HuH-7 (cell line): ENCODE results near the gene DUSP1.

ENCODE experiments used
- DNase-seq: peaks from one replicate; pipeline ENCODE4 v3.0.0; 2011; ENCODE audit warnings: low spot score

DUSP1 gene

DNA sequence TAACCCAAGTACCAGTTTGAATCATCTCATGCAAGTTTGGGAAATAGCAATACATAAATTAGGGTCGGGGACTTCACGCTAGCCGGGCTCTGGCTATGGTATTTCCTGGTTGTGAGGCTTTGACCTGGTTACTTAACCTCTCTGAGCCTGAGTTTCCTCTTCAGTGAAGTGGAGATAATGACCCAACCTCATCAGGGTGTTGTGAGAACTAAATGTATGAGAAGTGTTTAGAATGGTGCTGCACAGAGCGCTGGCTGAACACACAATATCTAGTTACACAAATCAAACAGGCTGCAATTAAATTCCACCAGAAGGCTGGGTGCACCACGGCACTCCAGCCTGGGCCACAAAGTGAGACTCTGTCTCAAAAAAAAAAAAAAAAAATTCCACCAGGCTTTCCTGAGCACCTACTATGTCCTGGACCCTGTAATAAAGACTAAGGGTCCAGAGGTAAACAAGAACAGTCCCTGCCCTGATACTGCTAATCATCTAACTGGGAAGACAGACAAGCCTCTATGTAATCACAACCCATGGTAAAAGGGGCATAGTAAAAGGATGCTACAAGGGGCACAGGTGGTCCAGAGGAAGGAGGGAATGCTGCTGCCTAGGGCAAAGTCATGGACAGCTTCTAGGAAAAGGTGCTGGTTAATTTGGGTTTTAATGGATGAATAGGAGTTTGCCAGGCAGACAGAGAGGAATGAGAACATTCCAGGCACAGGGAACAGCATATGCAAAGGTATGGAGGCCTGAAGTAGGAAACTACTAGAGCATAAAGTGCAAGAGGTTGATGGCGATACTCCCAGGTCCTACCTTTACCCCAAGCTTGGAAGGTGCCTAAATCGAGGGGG lies 27.7 kb downstream of the DUSP1 start:
- no peak for DNase-seq

DNA sequence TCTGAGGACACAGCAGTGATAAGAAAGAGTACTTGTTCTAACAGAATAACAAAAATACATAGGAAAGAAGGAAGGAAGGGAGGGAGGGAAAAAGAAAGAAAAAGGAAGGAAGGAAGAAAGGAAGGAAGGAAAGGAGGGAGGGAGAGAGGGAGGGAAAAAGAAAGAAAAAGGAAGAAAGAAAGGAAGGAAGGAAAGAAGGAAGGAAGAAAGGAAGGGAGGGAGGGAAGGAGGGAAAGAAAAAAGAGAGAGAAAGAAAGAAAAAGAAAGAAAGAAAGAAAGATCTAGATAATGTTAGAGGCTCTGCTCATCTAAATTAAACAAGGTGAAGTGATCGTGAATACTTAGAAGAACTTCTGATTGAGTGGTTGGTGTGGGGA lies 29.8 kb downstream of the DUSP1 start:
- no peak for DNase-seq

DNA sequence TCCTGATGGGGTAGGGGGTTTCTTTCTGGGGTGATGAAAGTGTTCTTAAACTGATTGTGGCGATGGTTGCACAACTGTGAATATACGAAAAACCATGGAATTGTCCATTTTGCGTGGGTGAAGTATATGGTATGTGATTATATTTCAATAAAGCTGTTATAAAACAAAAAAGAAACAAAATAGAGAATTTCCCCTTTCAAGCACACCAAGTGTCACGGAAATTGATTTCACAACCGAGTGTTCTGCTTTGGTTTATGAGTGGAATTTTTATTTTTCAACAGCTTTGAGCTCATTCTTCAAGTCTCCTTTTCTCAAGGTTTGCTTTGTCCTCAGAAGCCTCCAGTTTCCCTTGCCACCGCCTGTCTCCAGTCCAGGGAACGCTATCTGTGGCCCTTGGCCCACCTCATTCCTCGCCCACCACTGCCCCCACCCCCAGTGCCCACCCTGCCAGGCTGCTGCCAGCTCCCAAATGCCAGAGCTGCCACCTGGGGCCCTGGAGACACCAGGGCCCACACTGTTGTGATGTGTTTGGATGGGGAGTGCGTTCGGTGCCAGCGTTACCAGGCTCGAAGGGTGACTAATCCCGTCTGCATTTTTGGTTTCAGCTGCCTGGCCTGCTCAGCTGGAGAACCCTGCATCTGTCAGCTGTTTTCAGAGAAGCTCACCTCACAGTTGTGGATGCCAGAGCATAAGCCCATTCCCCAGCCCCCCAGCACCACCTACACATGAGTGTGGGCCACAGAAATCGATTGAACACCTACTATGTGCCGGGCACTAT lies 30.4 kb downstream of the DUSP1 start:
- DNase-seq, result no peak

DNA sequence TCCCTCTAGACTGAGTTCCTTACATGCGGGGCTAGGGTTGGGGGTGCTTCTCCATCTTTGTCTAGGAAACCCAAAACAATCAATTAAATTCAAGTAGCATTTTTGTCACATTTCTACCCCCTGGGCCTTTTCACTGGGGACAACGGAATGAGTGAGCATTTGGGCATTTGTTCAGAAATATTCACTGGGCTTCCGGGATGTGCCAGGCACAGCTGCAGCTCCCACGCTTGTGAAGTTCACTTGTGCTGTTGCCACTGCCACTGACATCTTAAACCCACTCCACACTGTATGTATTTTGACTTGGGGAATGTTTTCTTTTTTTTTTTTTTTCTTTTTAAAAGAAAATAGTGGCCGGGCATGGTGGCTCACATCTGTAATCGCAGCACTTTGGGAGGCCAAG lies 31.6 kb downstream of the DUSP1 start:
- no peak for DNase-seq

DNA sequence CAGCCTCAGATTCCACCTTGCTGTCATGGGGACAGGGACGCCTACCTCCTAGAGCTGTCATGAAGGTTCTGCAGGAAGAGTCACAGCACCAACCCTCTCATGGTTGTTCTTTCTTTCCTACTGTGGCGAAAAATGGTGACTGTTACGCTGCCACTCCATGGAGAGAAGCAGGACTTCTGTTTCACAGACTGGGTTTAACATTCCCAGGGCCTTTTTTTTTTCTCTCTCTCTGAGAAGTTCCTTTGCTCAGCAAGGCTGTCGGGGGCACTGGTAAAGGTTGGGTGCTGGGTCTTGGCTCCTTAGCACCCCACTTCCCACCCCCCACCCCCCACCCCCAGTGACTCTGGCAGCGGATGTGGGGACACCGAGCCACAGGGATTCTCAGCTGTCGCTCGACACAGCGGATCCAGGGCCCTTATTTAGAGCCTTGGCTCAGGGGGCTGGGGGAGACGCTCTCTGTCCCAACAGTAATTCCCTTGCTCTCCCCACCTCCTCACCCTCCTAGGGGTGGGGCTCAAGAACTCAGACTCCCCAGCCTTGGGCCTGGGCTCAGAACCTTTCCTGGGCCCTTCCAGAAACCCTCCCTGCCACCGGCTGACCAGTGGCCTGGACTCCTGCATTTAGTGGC lies 34.4 kb downstream of the DUSP1 start:
- DNase-seq, result no peak

DNA sequence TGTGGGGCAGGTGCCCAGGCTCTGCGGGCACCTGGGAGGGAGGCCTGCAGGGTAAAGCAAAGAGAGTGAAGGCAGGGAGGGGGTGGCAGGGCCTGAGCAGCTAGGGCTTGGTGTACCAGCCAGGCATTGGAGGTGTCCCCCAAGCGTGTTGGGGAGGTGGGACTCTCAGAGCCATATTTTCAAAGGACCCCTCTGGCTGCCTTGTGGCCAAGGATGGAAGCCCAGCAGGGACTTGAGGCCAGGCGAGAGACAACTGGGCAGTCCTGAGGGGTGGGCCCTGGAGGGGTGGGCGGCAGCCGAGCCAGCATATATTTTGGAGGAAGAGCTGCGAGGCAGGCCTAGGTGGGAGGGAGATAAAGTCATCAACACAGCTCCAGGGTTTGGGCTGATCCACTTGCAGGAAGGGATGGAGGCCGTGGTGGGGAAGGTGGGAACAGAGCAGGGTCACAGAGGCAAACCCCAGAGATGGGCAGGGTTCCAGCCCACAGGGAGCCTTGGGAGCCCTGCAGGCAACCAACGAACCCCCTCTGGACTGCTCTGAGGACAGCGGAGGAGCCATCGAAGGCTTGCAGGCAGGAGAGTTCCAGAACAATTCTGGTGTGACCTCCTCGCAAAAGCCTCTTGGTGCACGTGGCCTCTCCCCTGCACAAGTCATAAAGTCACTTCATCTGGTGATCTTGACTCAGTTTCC lies 35.7 kb downstream of the DUSP1 start:
- no peak for DNase-seq

DNA sequence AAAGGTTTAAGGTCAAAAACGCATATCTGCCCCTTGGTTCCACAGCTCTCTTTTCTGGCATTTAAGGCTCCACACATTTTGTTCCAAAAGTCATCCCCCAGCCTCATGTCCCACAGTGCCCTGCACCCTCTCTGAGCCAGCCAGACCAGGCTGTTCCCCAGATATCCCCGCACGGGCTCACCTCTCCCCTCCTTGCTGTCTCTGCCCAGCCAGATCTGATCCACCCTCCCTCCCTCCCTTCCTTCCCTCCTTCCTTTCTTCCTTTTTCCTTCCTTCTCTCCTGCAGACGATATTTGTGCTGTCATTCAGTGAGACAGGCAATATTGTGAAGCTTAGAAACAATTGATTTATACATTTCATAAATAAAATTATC lies 37.0 kb downstream of the DUSP1 start:
- no peak for DNase-seq

DNA sequence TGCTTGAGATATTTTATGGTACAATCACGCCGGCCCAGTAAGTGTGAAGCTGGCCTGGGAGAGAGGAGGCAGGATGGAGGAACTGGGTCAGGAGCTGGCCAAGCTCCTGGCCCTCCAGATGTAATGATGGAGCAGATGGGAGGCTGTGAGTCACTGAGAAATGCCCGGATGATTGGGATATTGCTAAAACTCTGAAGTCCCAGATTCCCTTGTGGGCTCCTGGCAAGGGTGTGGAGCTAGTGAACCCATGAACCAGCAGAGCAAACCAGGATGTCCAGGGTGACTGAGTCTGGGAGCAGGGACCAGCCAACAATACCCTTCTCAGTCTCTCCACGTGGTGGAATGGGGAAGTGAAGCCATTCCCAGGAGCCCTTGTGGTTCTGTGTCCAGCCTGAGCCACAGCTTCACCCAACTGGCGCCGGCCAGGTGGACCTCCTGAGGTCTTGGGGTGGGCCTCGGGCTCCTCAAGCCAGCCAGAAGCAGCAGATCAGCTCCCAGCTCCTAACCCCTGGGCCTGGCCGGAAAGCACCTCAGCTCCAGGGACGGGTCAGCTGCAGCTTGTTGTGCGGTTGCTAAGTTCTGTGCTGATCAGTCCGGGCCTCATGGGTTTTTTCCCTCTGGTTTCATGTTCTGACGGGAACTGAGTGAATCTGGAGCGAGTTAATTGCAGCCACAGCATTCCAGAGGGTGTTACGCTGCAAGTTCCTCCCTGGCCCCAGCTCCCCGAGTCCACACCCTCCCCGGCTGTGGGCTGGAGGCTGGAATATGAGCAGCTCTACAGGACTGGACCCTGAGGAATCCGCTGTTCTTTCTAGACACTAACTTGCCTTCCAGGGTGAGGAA lies 37.6 kb downstream of the DUSP1 start:
- DNase-seq, result peak; percentile 49

DNA sequence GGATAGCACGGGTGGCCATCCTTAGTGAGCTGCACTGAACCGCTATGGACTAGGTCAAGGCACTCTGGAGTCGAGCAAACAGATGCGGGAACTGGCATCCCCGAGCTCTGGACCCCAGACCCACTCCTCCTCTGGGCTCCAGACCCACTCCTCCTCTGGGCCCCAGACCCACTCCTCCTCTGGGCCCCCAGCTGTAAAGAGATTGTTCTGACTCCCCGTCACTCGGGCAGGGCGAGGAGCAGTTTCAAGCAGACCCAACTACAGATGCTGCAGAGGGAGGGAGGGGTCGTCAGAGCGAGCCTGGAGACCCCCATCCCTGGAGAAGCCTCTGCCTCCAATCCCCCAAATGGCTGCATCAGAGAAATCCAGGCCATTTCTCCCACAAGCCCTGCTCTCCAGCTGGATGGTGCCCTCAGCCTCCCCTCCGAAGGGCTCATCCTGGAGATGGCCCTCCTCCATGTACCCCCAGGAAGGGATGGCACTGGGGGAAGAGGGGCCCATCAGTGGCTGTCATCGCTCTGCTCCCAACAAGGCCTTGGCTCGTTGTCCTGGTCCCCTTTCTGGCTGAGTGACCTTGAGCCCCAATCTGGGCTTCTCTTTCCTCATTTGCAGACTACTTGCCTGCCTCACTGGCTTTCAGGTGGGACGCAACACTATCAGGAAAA lies 38.7 kb downstream of the DUSP1 start:
- no peak for DNase-seq

DNA sequence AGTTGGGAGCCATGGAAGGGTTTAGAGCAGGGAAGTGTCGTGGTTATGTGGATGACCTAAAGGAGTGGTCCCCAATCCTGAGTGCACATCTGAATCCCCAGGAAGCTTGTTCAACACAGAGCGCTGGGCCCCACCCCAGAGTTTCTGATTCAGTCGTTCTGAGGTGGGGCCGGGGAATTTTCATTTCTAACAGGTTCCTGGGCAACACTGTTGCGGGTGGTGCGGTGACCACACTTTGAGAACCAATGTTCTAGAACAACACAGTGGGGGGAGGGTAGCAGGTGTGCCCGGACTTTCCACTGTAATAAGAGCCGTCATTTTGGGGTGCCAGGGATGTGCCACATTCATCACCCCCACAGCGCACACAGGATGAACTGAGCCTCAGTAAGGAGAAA lies 39.3 kb downstream of the DUSP1 start:
- no peak for DNase-seq

DNA sequence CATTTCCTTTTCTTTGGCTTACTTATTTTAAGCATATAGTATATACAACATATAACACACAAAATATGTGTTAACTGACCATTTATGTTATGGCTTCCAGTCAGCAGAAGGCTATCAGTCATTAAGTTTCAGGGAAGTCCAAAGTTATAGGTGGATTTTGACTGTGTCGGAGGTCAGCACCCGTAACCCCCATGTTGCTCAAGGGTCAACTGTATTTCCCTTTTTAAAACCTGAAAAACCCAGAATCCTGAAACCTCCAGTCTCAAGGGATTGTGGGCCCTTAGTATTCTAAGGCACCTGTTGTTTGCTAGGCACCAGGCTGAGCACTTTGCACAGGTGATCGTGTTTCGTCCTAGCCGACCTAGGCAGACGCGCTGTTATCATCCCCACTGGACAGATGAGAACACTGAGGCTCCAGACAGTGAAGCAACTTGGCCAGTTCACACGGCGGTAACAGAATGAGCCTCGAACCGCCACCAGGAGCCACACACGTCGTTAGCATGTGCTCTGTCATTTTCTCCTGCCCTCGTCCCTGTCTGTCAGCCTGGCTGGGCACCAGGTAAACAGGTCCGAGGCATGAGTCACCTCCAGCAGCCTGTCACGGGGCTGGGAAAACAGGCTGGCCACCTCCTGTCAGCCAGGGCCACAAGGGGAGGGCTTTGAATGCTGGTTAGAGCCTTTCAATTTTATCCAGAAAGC lies 39.9 kb downstream of the DUSP1 start:
- DNase-seq, result no peak

DNA sequence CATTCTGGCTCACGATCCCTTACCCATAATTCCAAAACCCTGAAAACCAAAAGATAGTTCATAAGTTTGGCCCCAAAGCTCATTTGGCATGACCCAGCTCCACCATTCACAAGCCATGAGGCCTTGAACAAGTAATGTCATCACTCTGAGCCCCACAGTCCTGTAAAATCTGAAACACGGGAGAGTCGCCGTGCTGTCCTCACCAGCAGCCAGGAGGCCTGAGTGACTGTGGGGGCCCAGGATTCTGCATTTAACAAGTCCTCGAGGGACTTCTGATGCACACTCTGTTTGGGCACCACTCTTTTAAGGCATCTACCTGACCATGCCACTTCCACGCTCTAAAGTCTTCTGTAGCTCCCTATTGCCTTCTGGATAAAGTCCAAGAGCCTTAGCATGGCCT lies 40.8 kb downstream of the DUSP1 start:
- DNase-seq, result no peak

DNA sequence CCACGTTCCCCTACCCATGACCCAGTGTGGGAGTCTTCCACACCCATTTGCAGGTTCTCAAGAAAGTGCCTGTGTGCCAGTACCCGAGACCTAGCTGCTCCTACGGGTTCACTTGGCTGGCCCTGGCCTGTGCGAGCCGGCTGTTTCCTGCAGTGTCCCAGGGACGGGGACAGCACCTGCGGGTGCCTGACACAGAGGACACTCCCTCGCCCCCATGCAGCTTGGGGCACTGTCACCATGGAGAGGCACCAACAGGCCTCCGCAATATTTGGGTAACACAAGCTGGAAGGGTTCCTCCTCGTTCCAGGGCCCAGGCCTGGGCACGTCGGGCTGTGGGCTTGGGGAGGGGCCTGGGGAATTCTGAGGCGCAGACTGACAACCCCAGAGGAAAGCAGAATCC lies 41.4 kb downstream of the DUSP1 start:
- no peak for DNase-seq

DNA sequence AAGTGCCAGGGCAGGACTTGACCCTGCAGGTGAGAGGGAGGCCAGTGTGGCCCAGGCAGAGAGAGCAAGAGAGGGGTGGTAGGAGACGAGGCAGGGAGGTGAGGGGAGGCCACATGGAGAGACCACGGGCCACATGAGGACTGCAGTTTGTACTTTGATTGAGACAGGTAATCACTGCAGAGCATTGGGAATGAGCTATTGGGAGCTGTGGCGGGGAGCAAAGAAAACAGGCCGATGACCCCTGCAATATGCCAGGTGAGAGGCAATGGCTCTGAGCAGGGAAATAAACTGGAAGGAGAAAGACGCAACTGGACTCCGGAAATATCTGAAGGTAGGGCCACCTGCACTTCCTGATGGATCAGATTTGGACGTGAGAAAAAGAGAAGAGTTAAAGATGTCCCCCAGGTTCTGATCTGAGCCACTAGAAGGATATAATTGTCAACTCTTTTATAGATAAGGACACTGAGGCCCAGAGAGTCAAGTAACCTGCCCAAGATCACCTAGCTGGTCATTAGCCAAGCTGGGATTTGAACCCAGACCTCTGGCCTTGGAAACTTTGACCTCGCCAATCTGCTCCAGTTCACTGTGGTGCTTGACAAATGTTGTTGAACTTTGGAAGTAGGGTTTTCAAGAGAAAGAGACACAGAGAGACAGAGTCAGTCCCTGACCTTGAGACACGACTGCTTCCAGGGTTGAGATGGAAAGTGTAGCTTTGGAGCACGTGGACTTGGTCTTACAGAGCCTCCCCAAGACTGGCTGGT lies 42.3 kb downstream of the DUSP1 start:
- DNase-seq, result no peak

DNA sequence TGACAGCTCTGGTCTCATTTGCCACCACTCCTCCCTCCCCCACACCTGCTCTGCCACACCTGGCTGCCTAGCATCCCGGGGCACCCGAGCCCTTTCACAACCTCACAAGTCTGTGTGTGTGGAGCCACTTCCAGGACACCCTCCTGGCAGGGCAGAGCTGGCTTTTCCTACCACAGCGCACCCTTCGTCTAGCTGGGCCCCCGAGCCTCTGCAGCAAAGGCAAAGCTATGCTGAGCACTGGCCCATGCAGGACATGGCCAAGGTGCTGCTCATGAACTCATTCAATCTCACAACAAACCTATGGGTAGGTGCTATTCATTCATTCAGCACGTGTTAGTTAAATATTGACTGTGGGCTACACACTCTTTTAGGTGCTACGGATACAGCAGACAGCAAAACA lies 43.4 kb downstream of the DUSP1 start:
- no peak for DNase-seq

DNA sequence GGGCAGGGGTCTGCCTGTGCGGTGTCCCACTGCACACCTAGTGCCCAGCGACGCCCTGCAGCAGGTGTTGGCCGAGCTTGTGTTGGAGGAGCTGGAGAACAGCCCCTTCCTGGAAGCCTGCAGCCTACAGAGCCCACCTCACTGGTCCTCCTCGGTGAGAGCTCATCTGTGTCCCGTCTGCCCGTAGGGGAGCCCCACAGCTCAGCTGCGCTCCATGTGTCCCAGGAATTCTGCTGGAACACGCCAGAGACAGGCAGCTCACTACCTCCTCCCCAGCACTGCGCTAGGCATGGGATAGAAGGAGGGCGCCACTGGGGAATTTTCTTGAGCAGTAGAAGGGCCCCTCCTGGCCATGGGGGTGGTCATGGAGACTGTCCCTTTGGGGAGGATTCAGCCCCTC lies 44.0 kb downstream of the DUSP1 start:
- no peak for DNase-seq

DNA sequence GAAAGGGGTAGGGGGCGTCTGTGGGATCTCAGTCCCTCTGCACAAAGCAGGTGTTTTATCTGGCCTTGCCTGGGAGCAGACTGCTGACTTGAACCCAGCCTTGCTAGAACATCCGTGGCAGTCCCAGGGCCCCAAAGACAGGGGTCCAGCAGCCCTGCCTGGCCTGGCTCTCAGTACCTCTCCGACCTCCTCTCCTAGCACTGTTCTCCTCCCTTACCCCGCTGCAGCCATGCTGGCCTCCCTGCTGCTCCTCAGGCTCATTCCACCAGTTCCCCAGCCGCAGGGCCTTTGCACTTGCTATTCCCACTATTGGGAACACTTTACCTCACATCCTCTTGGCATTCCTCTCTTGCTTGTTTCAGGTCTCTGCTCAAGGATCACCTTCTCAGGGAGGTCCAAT lies 45.2 kb downstream of the DUSP1 start:
- DNase-seq, result no peak

DNA sequence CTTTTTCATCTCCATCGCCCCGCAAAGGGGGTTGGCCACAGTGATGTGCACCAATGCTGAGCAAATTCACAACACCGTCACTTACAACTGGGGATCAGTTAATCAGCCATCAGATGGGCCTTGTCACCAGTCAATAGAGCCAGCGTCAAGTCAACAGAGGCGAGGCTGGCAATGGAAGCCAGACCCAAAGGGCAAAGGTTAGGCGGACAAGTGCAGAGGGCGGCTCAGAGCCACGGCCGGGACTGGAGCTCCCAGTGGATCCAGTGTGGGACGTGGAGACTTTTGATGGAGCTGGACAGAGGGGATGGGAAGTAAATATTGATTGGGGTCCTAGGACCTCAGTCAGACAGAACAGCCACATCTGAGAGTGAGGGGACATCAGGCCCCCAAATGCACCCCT lies 45.7 kb downstream of the DUSP1 start:
- DNase-seq, result no peak

DNA sequence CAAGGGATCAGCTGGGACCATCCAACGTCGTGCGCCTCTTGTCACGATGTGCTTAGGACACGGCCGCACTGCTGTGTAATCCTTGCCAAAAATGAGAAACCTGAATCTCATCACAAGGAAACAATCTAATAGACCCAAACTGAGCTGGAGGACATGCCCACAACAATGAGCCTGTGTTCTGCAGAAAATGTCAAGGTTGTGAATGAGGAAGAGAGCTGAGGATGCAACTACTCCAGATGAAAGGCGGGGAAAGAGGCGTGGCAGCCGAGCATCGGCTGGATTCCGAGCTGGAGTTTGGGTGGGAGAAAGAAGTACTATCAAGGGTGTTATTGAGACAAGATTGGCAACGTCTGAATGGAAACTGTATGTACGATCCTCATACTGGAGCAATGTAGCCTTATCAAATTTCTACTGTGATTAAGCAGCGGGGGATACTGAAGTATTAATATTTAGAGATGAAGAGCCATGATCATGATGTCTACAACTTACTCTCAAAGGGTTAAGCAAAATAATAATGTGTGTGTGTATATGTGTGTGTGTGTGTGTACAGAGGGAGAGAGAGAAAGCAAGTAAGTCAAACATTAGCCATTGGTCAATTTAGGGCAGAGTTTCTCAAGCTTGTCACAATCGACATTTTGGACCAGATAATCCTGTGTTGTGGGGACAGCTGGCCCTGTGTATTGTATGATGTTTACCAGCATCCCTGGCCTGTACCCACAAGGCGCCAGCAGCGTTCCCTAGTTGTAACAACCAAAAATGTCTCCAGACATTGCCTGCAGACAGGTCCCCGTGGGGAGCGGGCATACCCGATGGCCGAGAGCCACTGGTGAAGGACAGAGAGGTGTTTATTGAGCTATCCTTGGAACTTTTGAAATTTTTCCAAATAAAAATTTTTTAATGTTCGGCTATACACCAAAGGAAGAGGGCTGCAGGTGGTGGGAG lies 46.5 kb downstream of the DUSP1 start:
- DNase-seq, result no peak
